OCI-LY1 (cell line): ENCODE results near the gene CNDP1.

Experiments used
- H2AFZ ChIP-seq: fragments of 200-600 bp; sonication (generic), shearing (Covaris generic); 2 replicates; pipeline ENCODE4 v1.6.0; 2014; ENCODE audit warnings: antibody characterized with exemption, mild to moderate bottlenecking, low read length
- H3F3A ChIP-seq: fragments of 200-600 bp; sonication (generic), shearing (Covaris generic); 2 replicates; pipeline ENCODE4 v1.6.0; 2014; ENCODE audit warnings: mild to moderate bottlenecking, antibody characterized with exemption, low read length, moderate library complexity; ENCODE audit not compliant: insufficient read depth
- H3K27ac ChIP-seq: fragments of 200-600 bp; sonication (generic); 2 replicates; pipeline ENCODE4 v1.5.1; 2014; ENCODE audit warnings: low read length, mixed run types, mild to moderate bottlenecking, low read depth; ENCODE audit not compliant: poor library complexity, severe bottlenecking
- H3K27me3 ChIP-seq: fragments of 200-600 bp; sonication (generic); 2 replicates; pipeline ENCODE4 v1.6.0; 2014; ENCODE audit warnings: antibody characterized with exemption, mild to moderate bottlenecking, low read length, moderate library complexity; ENCODE audit not compliant: insufficient read depth
- H3K36me3 ChIP-seq: fragments of 200-600 bp; sonication (generic); 2 replicates; pipeline ENCODE4 v1.6.1; 2014; ENCODE audit warnings: mild to moderate bottlenecking, antibody characterized with exemption, low read length, moderate library complexity, mixed read lengths; ENCODE audit not compliant: insufficient read depth
- H3K4me1 ChIP-seq: fragments of 200-600 bp; sonication (generic); 2 replicates; pipeline ENCODE4 v1.5.1; 2014; ENCODE audit warnings: mild to moderate bottlenecking, low read length, moderate library complexity; ENCODE audit not compliant: insufficient read depth, severe bottlenecking
- H3K4me2 ChIP-seq: fragments of 200-600 bp; sonication (generic), shearing (Covaris generic); 2 replicates; pipeline ENCODE4 v1.6.1; 2014; ENCODE audit warnings: low read length
- H3K4me3 ChIP-seq: fragments of 200-600 bp; sonication (generic); 2 replicates; pipeline ENCODE4 v1.5.1; 2014; ENCODE audit warnings: low read length, low read depth, mild to moderate bottlenecking, mixed read lengths; ENCODE audit not compliant: poor library complexity, severe bottlenecking
- H3K79me2 ChIP-seq: fragments of 200-600 bp; shearing (Covaris generic); 2 replicates; pipeline ENCODE4 v1.6.1; 2016; ENCODE audit warnings: mixed run types, low read length, mixed read lengths; ENCODE audit not compliant: insufficient read depth
- H3K9ac ChIP-seq: fragments of 200-600 bp; sonication (generic), shearing (Covaris generic); 2 replicates; pipeline ENCODE4 v1.6.1; 2014; ENCODE audit warnings: mild to moderate bottlenecking, low read length, mixed read lengths
- H3K9me2 ChIP-seq: fragments of 200-600 bp; sonication (generic), shearing (Covaris generic); 2 replicates; pipeline ENCODE4 v1.6.1; 2014; ENCODE audit warnings: low read depth, mild to moderate bottlenecking, low read length, mixed read lengths
- H3K9me3 ChIP-seq: fragments of 200-600 bp; shearing (Covaris generic); 2 replicates; pipeline ENCODE4 v1.6.1; 2014; ENCODE audit warnings: low read length, mixed read lengths
- H4K20me1 ChIP-seq: fragments of 200-600 bp; sonication (generic), shearing (Covaris generic); 2 replicates; pipeline ENCODE4 v1.6.0; 2016; ENCODE audit warnings: mild to moderate bottlenecking, low read length; ENCODE audit not compliant: insufficient read depth
- EZH2 ChIP-seq: fragments of 200-600 bp; sonication (generic), shearing (Covaris generic); IDR thresholded peaks from 2 replicates; pipeline ENCODE4 v1.8.0; 2017; ENCODE audit warnings: borderline replicate concordance, mixed run types, mild to moderate bottlenecking, antibody characterized with exemption, low read length, moderate library complexity, mixed read lengths
- TF ChIP-seq, protein P1 (sequence below): fragments of 200-600 bp; sonication (generic), shearing (Covaris generic); IDR thresholded peaks from 2 replicates; pipeline ENCODE4 v1.5.1; 2017; ENCODE audit warnings: mild to moderate bottlenecking, antibody characterized with exemption, low read length, moderate library complexity, mixed read lengths

Gene CNDP1

GRCh38 chr18:74516271-74517235 is 17.7 kb upstream of the CNDP1 start:
- no peak overlapping the region for H3K27ac ChIP-seq
- peaks cover 88% of the 10 kb centered on the region for H3K36me3 ChIP-seq
- no peak overlapping the region for H3K4me2 ChIP-seq
- H3K79me2 ChIP-seq, result no peaks in the 10 kb centered on the region
- H3K4me1 ChIP-seq, result no peaks in the 10 kb centered on the region
- no peaks in the 10 kb centered on the region for H4K20me1 ChIP-seq
- no peak overlapping the region for H2AFZ ChIP-seq
- H3K9me2 ChIP-seq, result no peaks in the 10 kb centered on the region
- H3K9ac ChIP-seq, result no peak overlapping the region
- no peak overlapping the region for H3K4me3 ChIP-seq
- H3F3A ChIP-seq, result no peaks in the 10 kb centered on the region
- no peaks in the 10 kb centered on the region for H3K27me3 ChIP-seq
- no peak for TF ChIP-seq EZH2
- TF ChIP-seq, protein P1, sequence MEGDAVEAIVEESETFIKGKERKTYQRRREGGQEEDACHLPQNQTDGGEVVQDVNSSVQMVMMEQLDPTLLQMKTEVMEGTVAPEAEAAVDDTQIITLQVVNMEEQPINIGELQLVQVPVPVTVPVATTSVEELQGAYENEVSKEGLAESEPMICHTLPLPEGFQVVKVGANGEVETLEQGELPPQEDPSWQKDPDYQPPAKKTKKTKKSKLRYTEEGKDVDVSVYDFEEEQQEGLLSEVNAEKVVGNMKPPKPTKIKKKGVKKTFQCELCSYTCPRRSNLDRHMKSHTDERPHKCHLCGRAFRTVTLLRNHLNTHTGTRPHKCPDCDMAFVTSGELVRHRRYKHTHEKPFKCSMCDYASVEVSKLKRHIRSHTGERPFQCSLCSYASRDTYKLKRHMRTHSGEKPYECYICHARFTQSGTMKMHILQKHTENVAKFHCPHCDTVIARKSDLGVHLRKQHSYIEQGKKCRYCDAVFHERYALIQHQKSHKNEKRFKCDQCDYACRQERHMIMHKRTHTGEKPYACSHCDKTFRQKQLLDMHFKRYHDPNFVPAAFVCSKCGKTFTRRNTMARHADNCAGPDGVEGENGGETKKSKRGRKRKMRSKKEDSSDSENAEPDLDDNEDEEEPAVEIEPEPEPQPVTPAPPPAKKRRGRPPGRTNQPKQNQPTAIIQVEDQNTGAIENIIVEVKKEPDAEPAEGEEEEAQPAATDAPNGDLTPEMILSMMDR, result no peak
- no peaks in the 10 kb centered on the region for H3K9me3 ChIP-seq

GRCh38 chr18:74517236-74517630 is 17.1 kb upstream of the CNDP1 start:
- Histone ChIP-seq H4K20me1 (no peaks in the 10 kb centered on the region), H3K27me3 (no peaks in the 10 kb centered on the region), H3K4me1 (no peaks in the 10 kb centered on the region), H3K4me3 (no peak overlapping the region), H3K27ac (no peak overlapping the region), H2AFZ (no peak overlapping the region), H3K9me3 (no peaks in the 10 kb centered on the region), H3K9ac (no peak overlapping the region), H3F3A (no peaks in the 10 kb centered on the region), H3K36me3 (peaks cover 82% of the 10 kb centered on the region), H3K79me2 (no peaks in the 10 kb centered on the region), H3K4me2 (no peak overlapping the region), H3K9me2 (no peaks in the 10 kb centered on the region)
- TF ChIP-seq, protein P1, result no peak
- TF ChIP-seq EZH2, result no peak

DNA sequence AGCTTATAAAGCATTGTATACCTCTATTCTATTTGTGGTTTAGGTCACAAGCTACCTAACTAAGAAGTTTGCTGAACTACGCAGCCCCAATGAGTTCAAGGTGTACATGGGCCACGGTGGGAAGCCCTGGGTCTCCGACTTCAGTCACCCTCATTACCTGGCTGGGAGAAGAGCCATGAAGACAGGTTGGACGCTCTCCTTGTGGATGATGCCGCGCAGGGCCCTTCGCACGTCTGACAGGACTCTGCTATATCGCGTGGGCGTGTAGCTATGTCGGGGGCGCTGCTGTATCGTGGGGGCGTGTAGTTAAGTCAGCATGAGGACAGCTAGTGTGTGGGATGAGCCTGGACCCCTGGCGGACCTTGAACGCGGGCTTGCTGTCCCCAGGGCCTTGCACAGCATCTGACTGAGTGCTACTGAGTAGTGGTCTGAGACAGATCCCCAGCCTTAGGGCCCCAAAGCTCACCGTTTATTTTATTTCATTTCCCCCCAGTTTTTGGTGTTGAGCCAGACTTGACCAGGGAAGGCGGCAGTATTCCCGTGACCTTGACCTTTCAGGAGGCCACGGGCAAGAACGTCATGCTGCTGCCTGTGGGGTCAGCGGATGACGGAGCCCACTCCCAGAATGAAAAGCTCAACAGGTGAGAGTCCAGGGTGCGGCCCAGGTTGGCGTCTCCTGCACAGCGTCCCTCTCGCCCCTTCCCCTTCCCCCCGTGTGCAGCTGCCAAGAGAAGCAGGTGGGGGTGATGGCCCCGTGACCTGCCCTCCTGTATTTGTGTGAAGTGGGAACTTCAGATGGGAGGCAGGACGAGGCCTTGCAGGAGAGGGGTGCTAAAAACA is 15.6 kb upstream of the CNDP1 start:
- Histone ChIP-seq H3K9me2 (no peaks in the 10 kb centered on the region), H3K36me3 (peaks cover 68% of the 10 kb centered on the region), H3K27me3 (no peaks in the 10 kb centered on the region), H3K9ac (no peak overlapping the region), H4K20me1 (no peaks in the 10 kb centered on the region), H2AFZ (no peak overlapping the region), H3K4me3 (no peak overlapping the region), H3K4me2 (no peak overlapping the region), H3K9me3 (no peaks in the 10 kb centered on the region), H3F3A (no peaks in the 10 kb centered on the region), H3K27ac (no peak overlapping the region), H3K79me2 (no peaks in the 10 kb centered on the region), H3K4me1 (no peaks in the 10 kb centered on the region)
- TF ChIP-seq EZH2, result no peak
- TF ChIP-seq, protein P1, result no peak
